GM18517 (cell line): ENCODE data around the gene FZD1.
A peak's percentile ranks its signal among the peaks of the same experiment; 100 is the strongest.

Source experiments
- ATAC-seq: cut with Tn5 transposase; IDR thresholded peaks from one replicate; pipeline ENCODE4 v1.9.1; 2021; ENCODE audit warnings: mild to moderate bottlenecking, moderate library complexity; ENCODE audit not compliant: unreplicated experiment

The FZD1 gene

GRCh38 chr7:91264046-91264923 is at the start of gene FZD1:
Gene FZD1 (plus strand): TSS chr7:91264433. CDS start chr7:91264881, 448 bp downstream.
- ATAC-seq, result peak; percentile 90

- ATAC-seq, result no peak
These were observed 37.8 kb upstream of the FZD1 start for GRCh38 chr7:91226411-91226810.

- no peak for ATAC-seq
These were observed 35.9 kb upstream of the FZD1 start for GRCh38 chr7:91228327-91228726.

GRCh38 chr7:91228927-91229558 is 35.2 kb upstream of the FZD1 start:
- ATAC-seq, result no peak

- ATAC-seq, result no peak
These were observed 34.1 kb upstream of the FZD1 start for GRCh38 chr7:91230100-91230499.

GRCh38 chr7:91230503-91230902 is 33.7 kb upstream of the FZD1 start:
- no peak for ATAC-seq

GRCh38 chr7:91233212-91233611 is 31.0 kb upstream of the FZD1 start:
- ATAC-seq, result no peak

GRCh38 chr7:91235211-91235832 is 28.9 kb upstream of the FZD1 start:
- no peak for ATAC-seq

- ATAC-seq, result no peak
These were observed 25.0 kb upstream of the FZD1 start for GRCh38 chr7:91239171-91239604.

GRCh38 chr7:91239772-91240171 is 24.5 kb upstream of the FZD1 start:
- no peak for ATAC-seq

- ATAC-seq, result no peak
These were observed 23.8 kb upstream of the FZD1 start for GRCh38 chr7:91240376-91240941.

- ATAC-seq, result no peak
These were observed 22.0 kb upstream of the FZD1 start for GRCh38 chr7:91242097-91242844.

GRCh38 chr7:91243591-91244301 is 20.5 kb upstream of the FZD1 start:
- no peak for ATAC-seq

GRCh38 chr7:91247500-91247899 is 16.7 kb upstream of the FZD1 start:
- ATAC-seq, result no peak

- no peak for ATAC-seq
These were observed 15.2 kb upstream of the FZD1 start for GRCh38 chr7:91248996-91249395.

- ATAC-seq, result no peak
These were observed 14.6 kb upstream of the FZD1 start for GRCh38 chr7:91249506-91250233.

- ATAC-seq, result no peak
These were observed 13.5 kb upstream of the FZD1 start for GRCh38 chr7:91250706-91251105.

GRCh38 chr7:91251877-91252276 is 12.4 kb upstream of the FZD1 start:
- ATAC-seq, result no peak

GRCh38 chr7:91263384-91264045 is 718 bp upstream of the FZD1 start:
- no peak for ATAC-seq
